NCI-H1930 (cell line): ENCODE data around the gene CD177.
"Not testable (repeated sequence)": the region's sequence is repeated elsewhere in the genome, so short reads cannot be mapped to it uniquely, and the experiment has no call there.

ENCODE experiments used
- DNase-seq, 2 experiments: peaks; one replicate each; lab custom pipeline; 2025; lab: John Stamatoyannopoulos, UW

Gene CD177

GRCh38 chr19:43380771-43381386 is 27.4 kb downstream of the CD177 start:
- DNase-seq = no peak

GRCh38 chr19:43382586-43383216 is 29.2 kb downstream of the CD177 start:
- not testable (repeated sequence) for DNase-seq

- not testable (repeated sequence) for DNase-seq
Observed at GRCh38 chr19:43383254-43383653, 29.8 kb downstream of the CD177 start.

GRCh38 chr19:43383759-43384158 is 30.3 kb downstream of the CD177 start:
- not testable (repeated sequence) for DNase-seq

- DNase-seq = peak in 1 of 2 experiments; percentile 45
Observed at GRCh38 chr19:43390903-43391551, 37.5 kb downstream of the CD177 start.

- not testable (repeated sequence) for DNase-seq
Observed at GRCh38 chr19:43391552-43391935, 38.1 kb downstream of the CD177 start.

- DNase-seq = not testable (repeated sequence)
Observed at GRCh38 chr19:43393501-43393900, 40.0 kb downstream of the CD177 start.

GRCh38 chr19:43395561-43395960 is 42.1 kb downstream of the CD177 start:
- no peak for DNase-seq

GRCh38 chr19:43406297-43406696 is 52.8 kb downstream of the CD177 start:
- no peak for DNase-seq

- DNase-seq = no peak
Observed at GRCh38 chr19:43407416-43408005, 54.0 kb downstream of the CD177 start.

- no peak for DNase-seq
Observed at GRCh38 chr19:43408043-43408442, 54.6 kb downstream of the CD177 start.

GRCh38 chr19:43409415-43409814 is 55.9 kb downstream of the CD177 start:
- DNase-seq = no peak

GRCh38 chr19:43412441-43412840 is 59.0 kb downstream of the CD177 start:
- DNase-seq = no peak
